ENCODE data around the gene ASB9. TPM values are rescaled to one million over a fixed set of nuclear protein-coding genes. Genes with fewer than 3 reads are reported as not detected.

The ASB9 gene
- total and polyA plus RNA-seq, 9 of the 15 experiments (the other 6 are each of a cell fraction or from before 2014, with no cell fraction given) = 0.27 to 1.7 (median 0.96) TPM

- in situ Hi-C loops (cut with MboI) = no loop called here
- H3K9me1 ChIP-seq (ENCODE audit: control insufficient read depth, insufficient read depth, low read length) = no peaks in the 10 kb centered on the region
These were observed 65.6 kb downstream of the ASB9 start for GRCh38 chrX:15204130-15204751.

More at GRCh38 chrX:15204130-15204751, 65.6 kb downstream of the ASB9 start:
- Histone ChIP-seq H3K4me1 (replicated peaks in 1 of 2; ENCODE audit: control insufficient read depth in 2 of 2, insufficient read depth in 2 of 2, low read length in 2 of 2) (no peaks in the 10 kb centered on the region), H3K27me3 (ENCODE audit: control insufficient read depth in 2 of 2, insufficient read depth in 2 of 2, low read length in 2 of 2) (no peaks in the 10 kb centered on the region), H3K9ac (ENCODE audit: insufficient read depth in 1 of 2, low read depth in 2 of 2, low read length in 2 of 2) (no peak overlapping the region), H3K4me2 (ENCODE audit: insufficient read depth, low read length) (no peak overlapping the region), H3K36me3 (ENCODE audit: control insufficient read depth, insufficient read depth, low read length) (no peaks in the 10 kb centered on the region), H3K27ac (ENCODE audit: extremely low read depth, low read depth, low read length) (no peak overlapping the region), H3K9me3 (replicated peaks; ENCODE audit: control insufficient read depth, insufficient read depth, low read depth, low read length) (no peaks in the 10 kb centered on the region), H2AFZ (ENCODE audit: low read depth, low read length) (no peak overlapping the region), H3K4me3 (no peak overlapping the region), H3K79me2 (ENCODE audit: control insufficient read depth, insufficient read depth, low read length) (no peaks in the 10 kb centered on the region), H4K20me1 (replicated peaks; ENCODE audit: control insufficient read depth, insufficient read depth, low read length) (no peaks in the 10 kb centered on the region)
- ChIA-PET POLR2A (no interaction called here), CTCF (ENCODE audit: low intra/inter-chr PET ratio) (no interaction called here)
- intact Hi-C loops (cut with micrococcal nuclease) = no loop called here
- FAIRE-seq = no peak
- no peak for ATAC-seq
- WGBS (ENCODE audit: insufficient coverage, low coverage, missing lambda C conversion rate) = 1% methylated on average over 4 of the region's 4 CpGs
- TF ChIP-seq ZNF436 (CRISPR knock-in tag; IDR thresholded peaks at IDR 0.05) = no peak
- TF ChIP-seq SRSF9 (IDR thresholded peaks at IDR 0.05; ENCODE audit: borderline replicate concordance, low read depth, low read length) = no peak
- TF ChIP-seq HES1 (IDR thresholded peaks at IDR 0.05; ENCODE audit: low read depth) = no peak
- no peak for TF ChIP-seq THRB (CRISPR knock-in tag; conservative IDR thresholded peaks at IDR 0.05)
- TF ChIP-seq XRCC4 (IDR thresholded peaks at IDR 0.05; ENCODE audit: extremely low read depth, insufficient read depth, insufficient read length) = no peak
- no peak for TF ChIP-seq HDAC6 (IDR thresholded peaks at IDR 0.05; ENCODE audit: low read depth, low read length)
- TF ChIP-seq NR1H2 (CRISPR knock-in tag; IDR thresholded peaks at IDR 0.05) = no peak
- no peak for TF ChIP-seq ELF2 (CRISPR knock-in tag; IDR thresholded peaks at IDR 0.05)
- no peak for TF ChIP-seq SFPQ (IDR thresholded peaks at IDR 0.05; ENCODE audit: low read depth, low read length)
- no TSS peak for BruUV-seq (replicated peaks)
- DNase-seq (ENCODE audit: extremely low read depth in 1 of 4, low spot score in 3 of 4) = no peak

All from K562 (cell line).